ENCODE measurements around the gene ZBTB7C.

The ZBTB7C gene

DNA sequence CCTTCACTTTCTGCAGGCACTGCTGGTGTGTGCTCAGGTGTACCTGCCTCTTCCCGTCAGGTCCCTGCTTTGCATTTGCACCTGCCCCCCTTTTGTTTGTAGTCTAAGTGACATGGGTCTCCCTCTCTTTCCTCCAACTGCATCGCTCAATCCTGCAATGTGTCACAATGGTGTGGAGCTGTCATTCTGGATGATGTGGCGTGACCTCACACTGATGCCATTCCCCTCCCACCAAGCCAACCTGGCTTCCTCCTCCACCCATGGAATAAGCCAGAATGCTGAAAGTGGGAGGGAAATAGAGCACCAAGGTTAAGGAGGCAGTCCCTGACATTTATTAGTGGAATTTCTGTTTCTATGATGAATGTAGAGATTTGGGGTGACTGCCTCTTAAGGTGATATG is 156.7 kb downstream of the ZBTB7C start:
- no peak for DNase-seq (ENCODE audit: low spot score)

DNA sequence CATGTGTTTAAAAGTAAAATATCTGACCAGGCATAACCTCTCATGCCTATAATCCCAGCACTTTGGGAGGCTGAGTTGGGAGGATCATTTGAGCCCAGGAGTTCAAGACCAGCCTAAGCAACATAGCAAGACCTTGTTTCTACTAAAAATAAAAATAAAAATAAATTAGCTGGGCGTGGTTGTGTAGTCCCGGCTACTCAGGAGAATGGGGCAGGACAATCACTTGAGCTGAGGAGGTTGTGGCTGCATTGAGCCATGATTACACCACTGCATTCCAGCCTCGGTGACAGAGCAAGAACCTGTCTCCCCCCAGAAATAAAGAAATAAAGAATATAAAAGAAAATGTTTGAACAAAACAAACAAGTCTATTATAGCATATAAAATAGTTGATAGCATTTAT is 158.3 kb downstream of the ZBTB7C start:
- no peak for DNase-seq (ENCODE audit: low spot score)

DNA sequence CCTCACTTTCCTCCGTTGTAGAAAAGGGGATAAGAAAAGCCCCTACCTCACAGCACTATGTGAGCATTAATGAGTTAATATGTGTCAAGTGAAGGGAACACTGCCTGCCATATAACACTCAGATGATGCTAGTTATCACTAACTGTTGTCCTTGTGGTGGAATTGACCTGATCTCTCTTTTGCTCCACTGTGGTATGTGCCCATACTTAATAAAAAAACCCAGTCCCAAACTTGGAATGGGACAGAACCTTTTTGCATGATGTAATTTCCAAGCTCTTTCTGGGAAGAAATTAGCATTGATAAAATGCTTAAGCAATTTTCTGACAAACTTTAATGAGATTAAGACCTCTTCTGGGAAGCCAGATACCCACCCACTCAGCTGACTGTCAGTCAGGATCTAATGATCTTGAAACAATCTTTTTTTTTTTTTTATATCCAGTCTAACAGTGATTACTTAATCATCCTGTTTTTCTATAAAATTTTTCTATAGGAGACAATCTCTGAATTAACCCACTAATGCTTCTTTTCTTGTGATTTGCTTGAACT is 158.7 kb downstream of the ZBTB7C start:
- no peak for DNase-seq (ENCODE audit: low spot score)

DNA sequence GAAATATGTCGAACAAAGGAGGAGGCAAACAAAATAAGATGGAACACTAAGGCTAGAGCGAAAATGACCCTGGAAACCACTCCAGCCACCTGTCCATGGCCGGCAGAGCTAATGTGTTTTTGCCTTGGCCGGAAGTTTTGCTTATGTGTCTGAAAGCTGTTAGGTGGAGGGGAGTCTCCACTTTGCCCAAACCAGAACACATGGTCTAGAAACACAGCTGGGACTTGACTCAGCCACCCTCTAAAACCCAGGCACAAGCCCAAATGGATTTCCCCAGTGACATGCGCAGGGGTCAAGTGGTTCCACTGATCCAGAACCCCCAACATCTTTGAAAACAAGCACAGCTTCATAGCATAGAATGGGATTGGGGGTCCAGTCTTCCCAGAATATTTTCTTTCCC is 159.3 kb downstream of the ZBTB7C start:
- DNase-seq (ENCODE audit: low spot score): no peak

DNA sequence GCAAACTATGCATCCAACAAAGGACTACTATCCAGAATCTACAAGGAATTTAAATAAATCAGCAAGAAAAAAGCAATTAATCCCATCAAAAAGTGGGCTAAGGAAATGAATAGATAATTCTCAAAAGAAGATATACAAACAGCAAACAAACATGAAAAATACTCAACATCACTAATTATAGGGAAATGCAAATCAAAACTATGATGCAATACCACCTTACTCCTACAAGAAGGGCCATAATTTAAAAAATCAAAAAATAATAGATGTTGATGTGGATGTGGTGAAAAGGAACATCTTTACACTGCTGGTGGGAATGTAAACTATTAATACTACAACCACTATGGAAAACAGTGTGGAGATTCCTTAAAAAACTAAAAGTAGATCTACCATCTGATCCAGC is 164.7 kb downstream of the ZBTB7C start:
- no peak for DNase-seq (ENCODE audit: low spot score)

DNA sequence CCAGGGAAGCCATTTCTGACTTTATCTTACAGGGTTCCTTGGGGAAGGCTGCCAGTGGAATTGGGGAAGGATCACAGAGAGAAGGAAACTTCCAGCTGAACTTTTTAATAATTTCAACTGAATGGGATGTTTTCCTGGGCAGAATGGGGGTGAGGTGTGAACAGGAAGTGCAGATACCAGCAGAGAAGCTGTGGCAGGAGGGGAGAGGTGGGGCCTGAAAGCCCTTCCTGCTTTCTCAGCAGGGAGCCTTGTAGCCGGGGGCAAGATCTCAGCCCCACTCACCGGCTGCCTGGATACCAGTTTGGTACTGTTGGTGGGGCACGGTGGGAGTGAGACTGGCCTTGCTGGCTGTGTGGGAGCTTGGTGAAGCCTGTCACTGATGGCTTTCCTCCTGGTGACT is 170.5 kb downstream of the ZBTB7C start:
- no peak for DNase-seq (ENCODE audit: low spot score)

DNA sequence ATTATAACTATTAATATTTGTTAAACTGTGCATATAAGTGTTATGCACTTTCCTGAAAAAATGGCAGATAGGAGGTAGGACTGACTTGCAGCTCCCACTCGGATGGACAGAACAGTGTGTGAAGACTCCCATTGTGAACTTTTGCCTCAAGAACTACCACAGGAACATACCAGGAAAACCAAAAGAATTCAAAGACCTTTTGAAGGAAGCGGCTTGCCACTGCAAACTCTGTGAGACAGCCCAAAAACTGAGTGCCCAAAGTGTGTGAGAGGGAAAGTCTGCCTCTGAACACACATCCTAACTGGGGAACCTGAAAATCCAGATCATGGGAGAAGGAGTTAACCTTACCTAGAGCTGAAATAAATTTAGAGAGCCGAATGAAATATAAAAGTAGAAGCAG is 171.0 kb downstream of the ZBTB7C start:
- DNase-seq (ENCODE audit: low spot score): no peak

DNA sequence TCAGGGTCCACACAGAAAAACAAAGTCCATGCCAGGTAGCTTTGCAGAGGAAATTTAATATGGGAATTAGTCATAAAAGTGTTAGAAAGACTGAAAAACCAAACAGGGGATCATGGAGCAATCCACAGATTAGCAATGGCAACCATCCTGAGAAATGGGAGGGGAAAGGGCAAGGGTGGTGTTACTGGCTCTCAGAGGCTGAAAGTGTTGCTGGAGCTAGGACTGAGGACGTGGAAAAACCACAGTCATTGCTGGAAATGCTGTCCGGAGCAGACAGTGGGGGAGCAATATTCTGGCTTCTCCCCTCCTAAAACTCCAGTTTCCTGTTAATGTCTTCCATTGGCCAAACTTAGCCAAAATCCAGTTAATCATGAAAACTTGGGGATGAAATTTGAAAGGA is 172.4 kb downstream of the ZBTB7C start:
- no peak for DNase-seq (ENCODE audit: low spot score)

DNA sequence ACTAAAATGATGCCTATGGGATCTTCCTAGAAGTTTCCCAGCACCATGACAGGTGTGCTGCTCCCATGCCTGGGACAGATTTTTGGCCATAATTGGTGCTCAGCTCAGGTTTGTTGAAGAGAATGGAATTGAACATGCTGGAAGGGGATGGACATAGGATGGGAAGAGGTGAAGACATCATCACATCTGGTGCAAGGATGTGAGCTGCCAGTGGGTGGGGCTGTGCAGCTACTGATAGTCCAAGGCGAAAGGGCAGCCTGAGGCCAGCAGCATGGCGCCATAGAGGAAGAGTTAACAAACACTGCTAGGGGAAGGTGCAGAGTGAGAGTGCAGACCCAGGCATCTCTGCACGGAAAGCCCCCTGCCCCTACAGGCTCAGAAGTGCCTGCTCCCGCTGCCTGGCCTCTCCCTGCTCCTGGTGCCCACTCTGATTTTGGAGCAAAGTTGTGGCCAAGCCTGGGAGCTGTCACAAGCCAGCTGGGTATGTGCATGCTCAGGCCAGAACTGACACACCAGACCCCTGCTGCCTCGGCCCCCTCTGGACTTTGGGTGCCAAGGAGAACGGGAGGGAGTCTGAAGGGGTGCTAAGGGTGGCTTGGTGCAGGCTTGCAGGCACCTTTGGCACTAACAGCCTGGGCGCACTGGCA is 178.6 kb downstream of the ZBTB7C start:
- DNase-seq (ENCODE audit: low spot score): peak; percentile 53

DNA sequence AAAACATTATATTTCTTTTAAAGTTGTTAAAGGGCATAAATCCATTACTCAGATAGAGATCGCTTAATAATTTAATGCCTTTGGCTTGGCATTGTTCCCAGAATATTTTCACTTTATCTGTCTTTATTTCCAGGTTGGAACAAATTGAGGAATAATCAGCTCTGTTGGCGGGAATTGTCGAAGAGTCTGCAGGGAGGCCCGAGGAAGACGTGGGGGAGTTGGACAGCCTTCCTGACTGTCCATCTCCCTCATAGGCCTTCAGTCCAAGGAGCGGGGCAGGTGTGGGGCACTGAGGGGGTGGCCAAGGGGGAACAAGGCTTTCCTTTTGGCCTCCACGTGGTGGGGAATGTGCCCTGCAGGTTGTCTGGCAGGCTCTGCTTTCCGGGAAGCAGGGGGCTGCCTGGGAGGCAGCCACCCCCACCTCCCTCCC is 179.6 kb downstream of the ZBTB7C start:
- DNase-seq (ENCODE audit: low spot score): no peak

DNA sequence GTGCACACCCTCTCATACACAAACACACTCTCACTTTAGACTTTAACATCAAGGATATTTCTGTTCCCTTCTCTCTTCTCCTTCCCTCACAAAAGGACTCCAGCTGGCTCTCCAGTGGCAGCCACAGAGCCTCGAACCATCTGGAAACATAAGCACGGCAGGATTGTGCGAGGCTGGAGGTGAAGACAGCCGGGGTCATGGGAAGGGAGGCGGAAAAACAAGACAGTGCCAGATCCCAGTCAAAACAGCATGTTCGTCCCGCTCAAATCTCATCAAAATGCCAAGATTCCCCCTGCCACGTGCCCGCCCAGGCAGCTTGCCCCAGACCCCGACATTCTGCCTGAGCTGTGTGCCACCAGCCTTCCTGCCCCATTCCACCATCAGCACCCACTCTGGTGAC is 180.3 kb downstream of the ZBTB7C start:
- no peak for DNase-seq (ENCODE audit: low spot score)

DNA sequence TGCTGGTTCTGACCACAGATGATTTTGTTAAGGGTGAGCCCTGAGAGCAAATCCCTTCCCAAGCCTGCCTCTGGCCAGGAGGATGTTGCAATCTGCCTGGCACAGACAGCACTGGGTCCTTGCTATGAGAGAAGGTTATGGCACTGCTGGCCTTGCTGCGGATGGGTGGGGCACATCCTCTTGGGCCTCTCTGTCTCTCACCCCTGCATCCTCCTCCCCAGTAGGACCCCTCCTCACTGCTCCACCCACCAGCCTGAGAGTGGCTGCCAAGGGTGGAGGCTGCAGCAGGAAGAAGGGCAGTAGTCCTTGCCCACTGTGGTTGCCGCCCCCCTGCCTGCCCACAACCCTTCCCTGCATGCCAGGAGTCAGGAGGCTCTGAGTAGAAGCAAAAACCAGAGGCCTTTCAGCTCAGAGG is 180.9 kb downstream of the ZBTB7C start:
- DNase-seq (ENCODE audit: low spot score): no peak

DNA sequence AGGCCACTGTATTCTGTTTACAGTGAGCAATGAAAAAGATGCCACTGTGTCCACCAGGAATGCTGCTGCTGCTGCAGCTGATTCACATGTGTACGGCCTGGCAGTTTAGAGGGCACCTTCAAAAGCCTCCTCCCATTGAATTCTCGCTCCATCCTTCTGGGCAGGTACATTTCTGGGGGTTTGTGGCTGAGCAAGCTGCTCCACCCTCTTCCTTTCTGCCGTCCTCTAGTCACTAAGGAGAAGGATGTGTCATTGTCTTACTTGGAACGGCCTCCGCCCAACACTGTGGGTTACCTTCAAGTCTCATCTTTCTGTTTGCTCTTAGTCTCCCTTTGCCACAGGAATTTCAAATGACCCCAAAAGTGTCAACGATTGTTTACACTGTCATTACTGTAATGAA is 182.0 kb downstream of the ZBTB7C start:
- no peak for DNase-seq (ENCODE audit: low spot score)

DNA sequence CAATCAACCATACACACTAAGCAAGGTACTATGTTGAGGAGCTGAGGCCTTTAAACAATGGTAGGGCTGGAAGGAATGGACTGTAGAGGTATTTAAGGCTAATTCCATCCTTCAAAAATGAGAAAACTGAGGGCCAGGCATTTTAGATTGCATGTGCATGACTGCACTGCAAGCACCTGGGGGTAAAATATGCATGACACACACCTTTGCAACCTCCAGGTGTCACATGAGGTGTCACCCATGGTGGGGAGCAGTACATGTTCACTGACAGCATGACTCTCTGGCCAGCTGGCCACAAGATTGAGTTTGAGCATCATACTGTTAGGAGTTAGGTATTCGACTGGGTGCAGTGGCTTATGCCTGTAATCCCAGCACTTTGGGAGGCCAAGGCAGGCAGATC is 182.8 kb downstream of the ZBTB7C start:
- no peak for DNase-seq (ENCODE audit: low spot score)

DNA sequence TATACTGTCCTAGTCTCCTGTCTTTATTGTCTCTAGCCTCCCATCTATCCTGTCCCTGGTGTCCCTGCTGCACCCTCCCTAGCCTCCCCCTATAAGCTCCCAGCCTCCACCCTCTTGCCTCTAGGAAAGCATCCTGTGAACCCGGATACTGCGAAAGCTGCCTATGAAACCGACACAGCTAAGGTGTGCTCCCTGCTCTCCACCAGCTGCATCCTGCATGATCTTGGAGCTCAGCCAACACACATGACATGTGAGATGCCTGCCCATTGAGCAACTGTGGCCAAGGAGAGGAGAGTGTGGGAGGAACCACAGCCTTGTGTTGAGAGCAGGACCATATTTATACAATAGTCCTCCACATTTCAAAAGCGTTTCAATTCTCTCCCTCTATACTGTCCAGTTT is 187.1 kb downstream of the ZBTB7C start:
- peak; percentile 23 for DNase-seq (ENCODE audit: low spot score)

DNA sequence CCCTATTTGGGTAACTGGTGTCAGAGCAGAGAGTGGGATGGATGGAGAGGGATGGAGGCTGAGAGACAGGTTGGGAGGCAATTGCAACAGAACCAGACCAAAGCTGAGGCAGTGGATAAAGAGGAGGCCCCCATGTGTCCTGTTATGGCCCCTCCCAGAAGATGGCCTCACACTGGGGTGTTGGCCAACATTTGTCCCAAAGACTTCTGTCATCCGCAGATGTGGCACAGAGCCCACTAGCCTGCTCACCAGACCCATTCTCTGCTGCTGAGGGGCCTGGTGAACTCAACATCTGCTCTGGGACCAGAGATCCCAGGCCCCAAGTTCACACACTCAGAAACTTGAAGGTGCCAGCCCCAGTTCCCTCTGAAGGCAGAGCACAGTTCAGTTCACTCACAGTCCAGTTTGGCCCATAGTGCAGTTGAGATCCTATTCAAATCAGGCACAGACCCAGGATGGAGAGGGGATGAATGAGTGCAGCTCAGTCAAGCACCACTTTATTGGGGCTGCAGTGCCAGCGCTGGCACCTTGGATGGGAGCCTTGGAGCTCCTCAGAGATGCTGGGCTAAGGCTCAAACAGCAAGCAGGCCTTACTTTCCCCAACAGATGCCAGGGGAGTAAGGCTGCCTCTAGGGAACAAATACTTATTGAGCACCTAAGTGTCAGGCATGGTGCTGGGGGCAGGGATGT is 189.2 kb downstream of the ZBTB7C start:
- peak; percentile 72 for DNase-seq (ENCODE audit: low spot score)

DNA sequence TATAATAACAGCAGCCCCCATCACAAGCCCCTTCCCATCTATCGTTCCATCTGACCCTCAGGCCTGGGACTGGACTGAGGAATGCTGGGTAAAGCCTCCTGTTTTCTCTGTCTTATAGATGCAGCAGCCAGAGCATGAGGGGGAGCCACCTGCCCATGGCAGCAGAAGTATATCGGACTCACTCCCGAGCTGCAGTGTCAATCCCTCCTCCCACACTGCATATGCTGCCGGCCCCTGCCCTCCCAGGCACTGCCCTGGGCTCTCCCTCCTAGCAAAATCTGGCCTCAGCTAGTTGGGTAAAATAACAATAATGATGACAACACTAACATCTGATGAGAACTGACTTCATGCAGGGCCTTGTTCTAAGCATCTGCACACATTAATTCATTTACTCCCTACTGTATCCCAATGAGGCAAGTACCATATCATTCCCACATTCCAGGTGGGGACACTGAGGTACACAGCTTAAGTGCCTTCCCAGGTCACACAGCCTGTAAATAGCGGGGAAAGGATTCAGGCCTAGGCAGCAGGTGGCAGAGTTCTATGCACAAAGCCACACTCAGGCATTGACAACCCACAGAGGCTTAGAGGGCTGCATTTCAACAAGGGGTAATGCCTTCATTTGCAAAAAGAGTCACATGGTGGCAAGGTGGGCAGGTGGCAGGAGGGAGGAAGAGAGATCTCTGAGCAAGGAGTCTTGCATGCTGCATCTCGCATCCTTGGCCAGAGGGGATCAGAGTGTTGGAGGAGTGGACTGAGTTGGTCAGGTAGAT is 190.0 kb downstream of the ZBTB7C start:
- DNase-seq (ENCODE audit: low spot score): no peak

DNA sequence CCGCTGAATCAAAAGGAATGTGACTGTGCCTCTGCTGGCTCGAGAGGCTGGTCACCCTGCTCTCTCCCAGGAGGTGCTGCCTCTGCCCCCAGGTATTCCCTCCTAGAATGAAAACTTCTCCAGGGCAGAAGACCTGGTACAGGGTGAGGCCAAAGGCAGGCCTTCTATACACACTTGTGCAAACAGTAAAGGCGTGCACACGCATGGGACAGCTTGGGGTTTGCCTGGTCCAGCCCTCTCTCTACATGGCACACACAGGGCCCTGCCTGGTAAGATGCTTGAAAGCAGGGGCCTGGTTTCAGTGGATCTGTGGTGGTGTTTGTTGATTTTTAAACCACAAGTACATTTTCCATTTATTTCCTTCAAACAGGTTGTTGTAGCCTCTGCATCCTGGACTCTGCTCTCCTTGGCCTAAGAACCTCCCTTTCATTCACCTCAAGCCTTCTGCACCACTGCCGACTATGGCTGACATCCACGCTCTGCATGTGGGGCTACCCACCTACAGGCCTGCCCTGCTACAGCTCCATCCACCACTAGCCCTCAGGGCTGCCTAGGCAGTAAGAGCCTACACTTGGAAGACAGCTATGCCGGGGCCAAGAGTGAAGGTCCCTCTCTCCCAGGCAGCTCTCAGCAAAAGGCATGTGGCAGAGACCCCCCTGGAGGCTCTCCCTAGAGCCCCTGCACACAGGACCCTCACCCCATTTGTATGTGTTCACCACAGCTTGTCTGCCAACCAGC is 190.7 kb downstream of the ZBTB7C start:
- no peak for DNase-seq (ENCODE audit: low spot score)

DNA sequence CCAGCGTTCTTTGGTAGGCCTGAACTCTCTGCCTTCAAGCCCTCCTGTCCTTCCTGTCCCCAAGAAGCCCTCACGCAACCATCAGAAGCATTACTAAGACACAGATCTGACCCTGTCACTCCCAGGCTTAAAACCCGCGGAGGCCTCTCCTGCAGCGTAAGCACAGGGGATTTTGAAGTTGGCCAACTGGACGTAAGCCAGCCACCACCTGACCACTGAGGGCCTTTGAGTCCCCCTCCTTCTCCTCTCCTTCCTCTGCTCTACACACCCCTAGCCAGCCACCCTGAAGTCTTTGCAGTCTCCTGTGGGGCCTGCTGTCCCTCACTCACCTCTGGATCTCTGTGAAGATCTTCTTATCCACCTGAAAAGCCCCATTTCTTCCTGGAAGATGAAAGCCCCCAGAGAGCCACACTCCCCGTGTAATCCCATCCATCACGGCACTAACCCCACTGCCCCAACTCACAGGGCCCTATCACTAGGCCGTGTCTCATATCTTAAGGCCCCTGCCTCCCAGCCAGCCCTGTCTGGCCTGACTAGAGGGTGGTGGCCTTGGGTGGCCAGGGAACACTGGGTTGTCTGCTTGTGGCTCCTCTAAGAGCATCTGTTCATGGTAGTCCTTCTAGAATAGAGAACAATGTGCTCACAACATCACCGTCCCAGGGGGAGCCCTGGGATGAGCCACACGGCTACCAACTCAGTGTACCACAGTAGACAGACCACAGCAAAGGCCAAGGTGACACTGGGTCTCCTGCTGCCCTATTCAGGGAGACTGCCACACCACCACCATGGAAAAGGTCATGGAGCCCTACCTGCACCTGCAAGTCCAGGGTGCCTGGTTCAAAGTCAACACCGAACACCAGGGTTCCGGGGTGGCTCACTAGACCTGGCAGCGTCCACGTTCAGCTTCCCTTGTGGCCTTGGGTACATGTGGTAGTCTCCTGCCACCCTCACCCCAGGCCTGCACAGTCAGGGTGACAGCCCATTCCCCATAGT is 191.6 kb downstream of the ZBTB7C start:
- no peak for DNase-seq (ENCODE audit: low spot score)

DNA sequence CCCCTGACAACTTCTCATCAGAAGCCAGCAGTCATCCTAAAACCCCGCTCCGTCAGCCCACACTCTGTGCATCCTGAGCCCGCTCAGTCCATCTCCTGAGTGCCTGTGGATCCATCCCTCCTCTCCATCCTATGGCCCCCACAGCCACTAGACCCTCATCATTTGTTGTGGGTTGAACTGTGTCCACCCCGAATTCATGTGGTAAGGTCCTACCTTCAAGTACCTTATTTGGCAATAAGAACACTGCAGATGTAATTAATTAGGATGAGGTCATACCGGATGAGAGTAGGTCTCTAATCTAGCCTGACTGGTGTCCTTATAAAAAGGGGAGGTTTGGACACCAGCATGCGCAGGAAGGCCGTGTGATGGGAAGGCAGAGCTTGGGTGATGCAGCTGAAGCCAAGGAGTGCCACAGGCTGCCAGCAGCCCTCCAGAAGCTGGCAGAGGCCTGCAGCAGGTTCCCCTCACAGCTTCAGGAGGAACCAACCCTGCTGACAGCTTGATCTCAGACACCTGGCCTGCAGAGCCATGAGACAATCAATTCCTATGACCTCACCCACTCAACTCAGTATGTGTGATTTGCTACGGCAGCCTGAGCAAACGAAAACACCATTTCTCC is 192.4 kb downstream of the ZBTB7C start:
- no peak for DNase-seq (ENCODE audit: low spot score)

All from Ammon's horn (tissue), 1 donor.